CD4-positive, alpha-beta T cell treated with Interleukin-12 subunit alpha and Interleukin-12 subunit beta, for 1 hour (primary cell): ENCODE results near the gene SLIT1.

Experiments used
- DNase-seq: peaks from one replicate; pipeline ENCODE4 v3.0.0-alpha.2; 2020

The SLIT1 gene

GRCh38 chr10:97061423-97061822, 124.3 kb downstream of the SLIT1 start:
- no peak for DNase-seq

GRCh38 chr10:97060441-97061084, 125.2 kb downstream of the SLIT1 start:
- no peak for DNase-seq

- no peak for DNase-seq
These were observed 125.9 kb downstream of the SLIT1 start for GRCh38 chr10:97059872-97060205.

GRCh38 chr10:97059006-97059871, 126.5 kb downstream of the SLIT1 start:
- no peak for DNase-seq

- no peak for DNase-seq
These were observed 127.2 kb downstream of the SLIT1 start for GRCh38 chr10:97058521-97058920.

- no peak for DNase-seq
These were observed 128.1 kb downstream of the SLIT1 start for GRCh38 chr10:97057491-97058235.

GRCh38 chr10:97056003-97056630, 129.6 kb downstream of the SLIT1 start:
- DNase-seq, result no peak

GRCh38 chr10:97053276-97053675, 132.5 kb downstream of the SLIT1 start:
- no peak for DNase-seq

- no peak for DNase-seq
These were observed 134.7 kb downstream of the SLIT1 start for GRCh38 chr10:97050956-97051496.

GRCh38 chr10:97050205-97050745, 135.5 kb downstream of the SLIT1 start:
- DNase-seq, result no peak

GRCh38 chr10:97049670-97050069, 136.1 kb downstream of the SLIT1 start:
- no peak for DNase-seq

- DNase-seq, result no peak
These were observed 136.9 kb downstream of the SLIT1 start for GRCh38 chr10:97048649-97049427.

GRCh38 chr10:97047788-97048187, 138.0 kb downstream of the SLIT1 start:
- DNase-seq, result no peak

GRCh38 chr10:97047083-97047736, 138.5 kb downstream of the SLIT1 start:
- DNase-seq, result no peak

GRCh38 chr10:97046456-97047082, 139.2 kb downstream of the SLIT1 start:
- DNase-seq, result no peak

- no peak for DNase-seq
These were observed 142.2 kb downstream of the SLIT1 start for GRCh38 chr10:97043563-97043855.

GRCh38 chr10:97042716-97043562, 142.8 kb downstream of the SLIT1 start:
- no peak for DNase-seq

GRCh38 chr10:97042081-97042480, 143.7 kb downstream of the SLIT1 start:
- no peak for DNase-seq

GRCh38 chr10:97040706-97041105, 145.1 kb downstream of the SLIT1 start:
- no peak for DNase-seq

GRCh38 chr10:97040248-97040584, 145.5 kb downstream of the SLIT1 start:
- DNase-seq, result no peak
